Ramos (cell line): ENCODE data around the gene BCL2L2.
"Not testable (repeated sequence)": the region's sequence is repeated elsewhere in the genome, so short reads cannot be mapped to it uniquely, and the experiment has no call there.

Source experiments
- in situ Hi-C: fragments of 300-500 bp; cut with MboI; formaldehyde crosslinking; loops from one replicate; pipeline ENCODE4 v1.14.3; 2022; ENCODE audit warnings: low sequenced_read_pairs; ENCODE audit not compliant: unreplicated experiment

Gene BCL2L2, protein sequence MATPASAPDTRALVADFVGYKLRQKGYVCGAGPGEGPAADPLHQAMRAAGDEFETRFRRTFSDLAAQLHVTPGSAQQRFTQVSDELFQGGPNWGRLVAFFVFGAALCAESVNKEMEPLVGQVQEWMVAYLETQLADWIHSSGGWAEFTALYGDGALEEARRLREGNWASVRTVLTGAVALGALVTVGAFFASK

DNA sequence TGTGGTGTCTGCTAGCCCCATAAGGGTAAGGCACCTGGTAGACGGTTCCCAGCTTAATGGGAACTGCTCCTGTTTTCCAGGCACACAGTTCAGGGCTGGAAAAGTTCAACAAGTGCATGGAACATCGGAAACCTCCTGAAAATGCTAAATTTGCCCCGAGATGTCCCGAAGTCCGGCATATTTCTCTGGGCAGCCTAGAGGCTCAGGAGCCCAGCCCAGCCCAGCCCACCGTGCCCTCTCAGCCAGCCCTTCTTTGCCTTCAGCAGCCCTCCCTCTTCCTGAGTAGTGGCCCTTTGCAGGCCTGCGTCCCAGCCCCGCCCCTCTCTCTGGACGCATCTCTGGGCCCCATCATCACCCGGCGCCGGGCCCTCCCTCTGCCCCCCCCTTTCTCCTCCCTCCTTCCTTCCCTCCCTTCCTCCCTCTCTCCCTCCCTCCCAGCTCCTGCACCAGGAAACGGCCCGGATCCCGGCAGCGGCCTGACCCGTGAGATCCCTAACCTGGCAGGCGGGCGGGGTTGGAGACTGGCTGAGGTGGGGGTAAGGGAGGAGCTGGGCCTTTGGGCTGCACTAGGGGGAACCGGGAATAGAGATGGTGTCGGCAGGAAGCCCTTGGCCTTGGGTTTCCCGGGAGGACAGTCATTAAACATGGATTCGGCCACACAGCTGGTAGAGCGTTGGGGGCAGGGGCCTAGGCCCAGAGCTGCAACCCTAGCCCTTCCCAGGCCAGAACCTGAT is at the start of gene BCL2L2:
BCL2L2 (plus strand) TSS at position 422 of the 734 bp plus-strand sequence. CDS start 935 bp downstream, outside the sequence.
- in situ Hi-C loops: loop anchor here (10.0 to 25.0 kb wide), 2 partner anchors 258 to 856 kb away; partner anchors contain the start of genes AP1G2, IRF9 and REC8

DNA sequence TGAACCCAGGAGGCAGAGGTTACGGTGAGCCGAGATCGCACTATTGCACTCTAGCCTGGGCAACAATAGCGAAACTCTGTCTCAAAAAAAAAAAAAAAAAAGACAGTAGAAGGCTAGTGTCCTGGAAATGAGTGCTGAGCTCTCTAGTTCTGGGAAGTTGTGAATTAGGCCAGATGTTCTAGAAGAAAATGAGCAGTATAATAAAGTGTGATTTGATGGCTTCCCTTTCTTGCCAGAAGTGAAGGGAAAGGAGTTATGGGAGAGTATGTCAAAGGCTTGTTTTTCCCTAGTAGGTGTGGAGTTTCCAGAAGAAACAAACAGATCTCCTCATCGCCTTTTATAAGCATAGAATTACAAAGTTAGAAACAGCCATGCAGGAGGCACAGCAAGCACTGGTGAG is 48.4 kb upstream of the BCL2L2 start:
- in situ Hi-C loops: no loop called here

DNA sequence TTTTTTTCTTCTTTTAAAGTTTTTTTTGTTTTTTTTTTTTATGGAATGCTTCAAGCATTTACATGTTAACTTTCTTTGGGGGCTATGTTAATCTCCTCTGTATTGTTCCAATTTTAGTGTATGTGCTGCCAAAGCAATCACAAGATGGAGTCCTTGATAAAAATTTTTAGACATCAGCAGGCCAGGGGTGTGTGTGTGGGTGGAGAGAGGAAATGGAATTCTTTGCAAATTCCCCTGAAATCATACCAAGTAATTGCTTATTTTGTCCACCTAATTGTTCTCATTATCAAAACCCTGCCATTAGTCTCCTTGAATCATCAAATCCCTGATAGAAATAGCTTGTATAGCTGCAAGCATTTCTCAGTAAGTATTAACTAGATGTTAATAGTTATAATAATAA is 47.2 kb upstream of the BCL2L2 start:
- in situ Hi-C loops: no loop called here

DNA sequence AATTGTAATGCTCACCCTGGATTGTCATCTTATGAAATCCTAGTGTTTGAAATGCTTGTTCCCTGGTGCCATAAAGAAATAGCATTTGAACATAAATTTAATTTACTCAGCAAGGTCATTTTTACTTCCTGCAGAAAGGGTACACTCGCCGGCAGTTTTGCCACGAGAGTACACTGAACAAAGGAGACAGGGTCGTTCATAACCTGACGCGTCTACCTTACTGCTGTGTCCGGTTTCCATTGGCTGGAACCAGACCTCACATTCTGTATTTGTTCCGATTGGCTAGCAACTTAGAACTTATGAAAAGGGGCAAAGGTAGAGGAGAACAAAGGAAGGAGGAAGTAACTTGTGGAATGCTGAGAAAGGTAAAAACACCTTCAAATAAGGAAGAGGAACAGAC is 45.8 kb upstream of the BCL2L2 start:
- in situ Hi-C loops: loop anchor here (10.0 kb wide), 1 partner anchor 114 kb away; the partner anchor contains the start of genes CMTM5 and IL25

DNA sequence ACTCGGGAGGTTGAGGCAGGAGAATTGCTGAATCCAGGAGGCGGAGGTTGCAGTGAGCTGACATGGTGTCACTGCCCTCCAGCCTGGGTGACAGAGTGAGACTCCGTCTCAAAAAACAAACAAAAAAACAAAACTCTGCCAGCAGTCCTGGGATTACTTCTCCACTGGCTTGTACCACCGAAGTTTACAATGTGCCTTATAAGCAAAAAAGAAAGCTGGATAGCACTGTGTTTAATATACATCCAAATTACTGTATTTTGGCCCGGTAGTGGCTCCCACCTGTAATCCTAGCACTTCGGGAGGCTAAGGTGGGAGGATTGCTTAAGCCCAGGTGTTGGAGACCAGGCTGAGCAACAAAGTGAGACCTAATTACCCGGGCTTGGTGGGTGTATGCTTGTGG is 37.4 kb upstream of the BCL2L2 start:
- in situ Hi-C loops: loop anchor here (10.0 kb wide), 1 partner anchor 106 kb away; the partner anchor contains the start of genes CMTM5 and IL25

DNA sequence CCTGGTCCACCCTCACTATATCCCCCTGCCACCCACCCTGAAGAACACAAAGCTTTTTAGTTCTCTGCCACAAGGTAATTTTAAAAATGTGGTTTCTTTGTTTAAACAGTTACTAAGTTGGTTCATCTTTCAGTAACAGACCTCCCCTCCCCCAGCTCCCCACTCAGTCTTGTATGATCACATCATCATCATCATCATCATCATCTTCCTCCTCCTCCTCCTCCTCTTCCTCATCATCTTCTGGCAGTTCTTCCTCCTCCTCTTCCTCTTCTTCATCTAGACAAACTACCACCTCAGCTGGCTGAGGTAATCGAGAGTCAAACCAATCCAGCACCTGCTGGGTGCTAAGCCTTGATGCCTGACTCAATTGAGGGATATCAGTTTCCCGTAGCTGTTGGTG is 31.2 kb upstream of the BCL2L2 start:
- in situ Hi-C loops: no loop called here

DNA sequence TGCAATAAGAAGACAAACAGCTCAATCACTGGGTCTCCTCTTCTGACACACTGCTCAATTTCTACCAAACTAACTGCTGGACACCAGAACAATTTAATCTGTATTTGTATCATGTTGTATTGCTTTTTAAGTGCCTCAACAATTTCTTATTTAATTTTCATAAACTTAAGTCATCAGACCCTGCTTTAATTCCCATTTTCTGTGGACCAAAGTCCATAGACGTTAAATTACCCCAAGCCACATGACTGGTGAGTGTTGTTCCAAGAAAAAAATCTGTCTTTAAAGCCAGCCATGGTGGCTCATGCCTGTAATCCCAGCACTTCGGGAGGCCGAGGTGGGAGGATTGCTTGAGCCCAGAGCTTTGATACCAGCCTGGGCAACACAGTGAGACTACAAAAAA is 29.4 kb upstream of the BCL2L2 start:
- in situ Hi-C loops: no loop called here

DNA sequence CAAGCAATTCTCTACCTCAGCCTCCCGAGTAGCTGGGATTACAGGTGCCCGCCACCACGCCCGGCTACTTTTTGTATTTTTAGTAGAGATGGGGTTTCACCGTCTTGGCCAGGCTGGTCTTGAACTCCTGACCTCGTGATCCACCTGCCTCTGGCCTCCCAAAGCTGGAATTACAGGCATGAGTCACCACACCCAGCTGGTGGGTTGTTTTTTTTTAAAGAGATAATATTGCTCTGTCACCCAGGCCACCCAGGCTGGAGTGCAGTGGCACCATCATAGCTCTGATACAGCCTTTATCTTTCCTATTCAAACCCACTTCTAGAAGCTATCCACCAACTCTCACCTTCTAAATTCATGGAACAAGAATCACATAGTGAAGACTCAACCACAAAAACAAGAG is 28.7 kb upstream of the BCL2L2 start:
- in situ Hi-C loops: not testable (repeated sequence)

DNA sequence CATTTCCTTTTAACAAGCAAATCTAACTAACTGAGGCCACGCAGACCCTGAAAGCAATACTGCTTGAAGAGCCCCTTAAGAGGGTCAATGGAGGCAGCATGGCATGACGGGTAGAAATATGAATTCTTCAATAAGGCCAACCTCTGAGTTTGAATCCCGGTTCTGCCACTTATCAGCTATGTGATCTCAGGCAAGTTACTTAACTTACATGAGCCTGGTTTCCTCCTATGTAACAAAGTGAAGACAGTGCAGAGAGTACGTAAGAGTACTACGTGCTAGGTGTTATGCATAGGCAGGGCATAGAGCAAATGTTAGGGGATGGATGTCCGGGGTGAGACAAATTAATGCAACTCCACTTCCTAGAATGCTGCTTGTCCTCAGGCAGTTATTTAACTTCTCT is 25.4 kb upstream of the BCL2L2 start:
- in situ Hi-C loops: no loop called here

DNA sequence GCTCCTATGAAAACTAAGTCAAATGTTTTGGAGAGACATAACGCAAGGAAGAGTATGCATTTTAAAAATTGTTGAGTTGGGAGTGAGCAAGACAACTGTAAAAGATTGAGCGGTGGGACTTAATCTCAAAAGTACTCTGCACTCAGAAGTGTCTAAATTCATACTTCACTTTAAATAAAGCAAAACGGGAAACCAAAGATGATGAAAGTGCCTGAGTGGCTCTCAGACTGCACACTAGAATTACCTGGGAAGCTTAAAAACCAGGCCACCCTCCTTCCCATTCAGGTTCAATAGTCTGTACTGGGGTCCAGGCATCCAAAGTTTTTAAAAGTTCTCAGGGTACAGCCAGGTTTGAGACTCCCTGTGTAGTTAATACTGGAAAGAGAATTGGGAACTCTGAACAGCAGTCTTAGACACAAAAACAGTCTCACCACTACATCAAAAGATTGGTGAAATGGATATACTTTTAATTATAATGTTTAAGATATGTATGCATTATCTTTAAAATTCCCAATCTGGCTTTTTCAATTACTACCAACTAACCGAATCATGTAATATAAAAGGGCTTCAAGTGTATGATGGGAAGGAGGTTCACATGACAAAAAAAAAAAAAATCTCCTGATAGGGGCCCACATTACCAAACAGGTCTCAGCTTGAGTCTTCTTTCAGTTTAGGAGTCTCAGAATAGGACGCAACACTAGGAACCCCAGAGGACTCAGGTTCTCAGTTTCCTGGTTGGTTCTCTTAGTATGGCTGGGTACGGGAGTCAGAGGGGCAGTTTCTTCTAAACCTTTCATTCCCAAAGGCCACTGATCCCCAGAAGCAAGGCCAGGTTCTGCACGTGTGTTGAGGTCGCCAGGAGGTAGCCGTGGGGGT is 21.7 kb upstream of the BCL2L2 start:
- in situ Hi-C loops: no loop called here

DNA sequence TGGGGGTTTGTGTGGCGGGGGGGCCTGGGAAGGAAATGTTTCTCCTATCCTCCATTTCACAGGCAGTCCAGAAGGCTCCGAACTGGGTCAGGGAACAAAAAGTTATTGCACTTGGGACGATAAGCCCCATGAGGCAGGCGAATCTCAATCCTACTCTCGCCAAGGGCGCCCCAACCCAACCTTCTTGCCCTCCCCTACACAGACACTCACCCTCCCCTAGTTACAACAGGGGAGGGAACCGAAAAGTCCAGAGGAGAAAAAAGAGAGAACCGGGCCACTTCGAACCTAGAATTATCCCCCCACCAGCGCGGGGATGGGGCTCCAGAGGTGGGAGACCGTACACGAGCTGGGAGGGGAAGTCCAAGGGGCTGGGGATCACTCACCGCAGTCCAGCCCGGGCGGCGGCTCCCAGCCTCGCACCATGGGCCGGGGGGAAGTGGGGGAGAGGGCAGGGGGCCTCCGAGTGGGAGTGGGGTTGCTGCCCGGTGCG is 21.1 kb upstream of the BCL2L2 start:
- in situ Hi-C loops: no loop called here

DNA sequence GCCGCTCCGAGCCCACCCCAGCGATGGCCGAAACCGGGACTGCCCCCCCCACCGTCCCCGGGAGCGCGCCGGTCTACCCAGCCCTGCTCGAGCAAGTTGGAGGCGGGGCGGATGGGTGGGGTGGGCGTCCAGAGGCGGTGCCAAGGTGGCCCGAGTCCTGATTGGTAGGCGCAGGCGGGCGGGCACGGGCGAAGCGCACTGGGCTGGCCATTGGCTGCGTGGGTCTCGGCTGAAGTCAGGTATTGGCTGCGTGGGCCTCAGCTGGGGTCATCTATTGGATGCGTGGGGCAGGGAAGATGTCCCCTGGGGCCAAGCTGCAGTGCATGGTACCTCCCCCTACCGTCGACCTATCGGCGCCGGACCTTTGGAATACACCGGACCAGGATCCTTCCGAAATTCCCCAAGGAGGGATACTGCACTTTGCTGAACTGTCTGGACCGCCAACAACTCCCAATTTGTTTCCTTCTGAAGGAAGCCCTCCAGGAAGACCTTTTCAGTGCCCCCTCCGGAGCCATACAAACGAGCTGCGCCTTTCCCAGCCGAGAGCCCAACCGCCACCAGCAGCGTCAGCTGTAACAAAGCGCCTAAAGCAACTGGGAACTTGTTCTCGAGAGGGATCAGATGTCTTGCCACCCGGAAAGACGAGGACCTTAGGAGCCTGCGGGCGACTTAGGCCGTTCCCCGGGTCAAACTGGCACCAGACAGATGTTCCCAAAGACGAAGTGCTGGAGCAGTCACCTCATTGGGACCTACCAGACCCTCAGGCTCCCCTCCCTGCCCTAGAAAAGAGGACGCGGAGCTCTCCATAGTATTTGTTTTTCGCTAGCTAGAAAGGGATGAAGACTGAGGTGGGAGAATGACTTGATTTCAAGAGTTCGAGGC is 20.4 kb upstream of the BCL2L2 start, which contains the start of gene HOMEZ:
HOMEZ (minus strand) TSS at position 113 of the 882 bp plus-strand sequence. CDS start 180 bp downstream, outside the sequence.
- in situ Hi-C loops: no loop called here

DNA sequence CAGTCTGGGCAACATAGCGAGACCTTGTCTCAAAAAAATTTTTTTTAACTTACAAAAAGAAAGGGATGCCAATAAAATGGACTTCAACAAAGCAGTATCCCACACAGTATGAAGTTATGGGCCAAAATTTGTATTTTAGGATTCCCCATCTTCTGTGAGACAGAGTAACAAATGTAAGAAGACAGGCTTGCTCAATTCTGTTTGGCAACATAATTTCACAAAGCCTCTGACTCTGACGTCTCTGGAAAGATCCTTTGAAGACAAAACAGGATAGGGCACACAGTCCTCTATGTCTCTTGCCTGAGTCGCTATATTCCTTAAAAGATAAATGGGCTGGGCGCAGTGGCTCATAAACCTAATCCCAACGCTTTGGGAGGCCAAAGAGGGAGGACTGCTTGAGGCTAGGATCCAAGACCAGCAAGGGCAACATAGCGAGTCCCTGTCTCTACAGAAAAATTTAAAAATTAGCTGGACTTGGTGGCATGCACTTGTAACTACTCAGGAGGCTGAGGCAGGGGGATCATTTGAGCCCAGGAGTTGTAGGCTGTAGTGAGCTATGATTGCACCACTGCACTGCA is 19.6 kb upstream of the BCL2L2 start:
- in situ Hi-C loops: no loop called here

DNA sequence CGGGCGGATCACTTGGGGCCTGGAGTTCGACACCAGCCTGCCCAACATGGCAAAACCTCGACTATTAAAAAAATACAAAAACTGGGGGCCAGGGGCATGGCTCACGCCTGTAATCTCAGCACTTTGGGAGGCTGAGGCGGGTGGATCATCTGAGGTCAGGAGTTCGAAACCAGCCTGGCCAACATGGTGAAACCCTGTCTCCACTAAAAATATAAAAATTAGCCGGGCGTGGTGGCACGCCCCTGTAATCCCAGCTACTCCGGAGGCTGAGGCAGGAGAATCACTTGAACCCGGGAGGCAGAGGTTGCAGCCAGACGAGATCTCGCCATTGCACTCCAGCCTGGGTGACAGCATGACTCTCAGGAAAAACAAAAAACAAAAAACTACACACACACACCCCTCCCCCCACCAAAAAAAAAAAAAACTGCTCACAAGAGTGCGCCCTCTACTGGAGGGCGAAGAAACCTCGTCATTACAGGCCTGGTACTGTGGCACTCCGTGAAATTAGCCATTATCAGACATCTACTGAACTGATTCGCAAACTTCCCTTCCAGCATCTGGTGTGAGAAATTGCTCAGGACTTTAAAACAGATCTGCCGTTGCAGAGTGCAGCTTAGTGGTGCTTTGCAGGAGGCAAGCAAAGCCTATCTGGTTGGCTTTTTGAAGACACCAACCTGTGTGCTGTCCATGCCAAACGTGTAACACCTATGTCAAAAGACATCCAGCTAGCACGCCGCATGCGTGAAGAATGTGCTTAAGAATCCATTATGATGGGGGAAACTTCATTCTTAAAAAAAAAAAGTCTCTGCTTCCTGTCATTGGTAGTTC is 11.7 kb upstream of the BCL2L2 start:
- in situ Hi-C loops: no loop called here

DNA sequence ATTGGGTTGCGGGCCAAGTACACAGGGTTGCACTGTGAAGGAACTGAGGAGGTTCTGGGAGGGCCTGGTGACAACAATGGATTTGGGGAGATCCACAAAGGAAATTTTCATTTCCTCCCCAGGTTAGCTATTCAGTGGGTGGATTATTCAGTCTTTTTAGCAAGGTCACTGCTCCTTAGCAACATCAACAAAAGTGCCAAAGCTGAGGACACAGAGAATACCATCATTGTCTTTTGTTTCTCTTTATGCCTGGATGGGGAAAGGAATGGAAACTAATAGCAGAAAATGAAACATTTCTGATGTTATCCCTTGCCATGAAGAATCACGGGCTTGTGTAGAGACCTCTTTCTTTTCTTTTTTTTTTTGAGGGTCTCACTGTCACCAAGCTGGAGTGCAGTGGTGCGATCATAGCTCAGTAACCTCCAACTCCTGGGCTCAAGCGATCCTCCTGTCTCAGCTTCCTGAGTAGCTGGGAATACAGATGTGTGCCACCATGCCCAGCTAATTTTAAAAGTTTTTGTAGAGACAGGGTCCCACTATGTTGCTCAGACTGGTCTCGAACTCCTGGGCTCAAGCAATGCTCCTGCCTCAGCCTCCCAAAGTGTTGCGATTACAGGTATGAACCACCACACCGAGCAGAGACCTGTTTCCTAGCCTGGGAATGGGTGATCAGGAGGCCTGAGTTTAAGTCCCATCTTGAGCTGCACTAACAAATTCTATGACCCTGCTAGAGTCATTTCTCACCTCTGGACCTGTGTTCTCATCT is 10.4 kb upstream of the BCL2L2 start:
- in situ Hi-C loops: no loop called here

DNA sequence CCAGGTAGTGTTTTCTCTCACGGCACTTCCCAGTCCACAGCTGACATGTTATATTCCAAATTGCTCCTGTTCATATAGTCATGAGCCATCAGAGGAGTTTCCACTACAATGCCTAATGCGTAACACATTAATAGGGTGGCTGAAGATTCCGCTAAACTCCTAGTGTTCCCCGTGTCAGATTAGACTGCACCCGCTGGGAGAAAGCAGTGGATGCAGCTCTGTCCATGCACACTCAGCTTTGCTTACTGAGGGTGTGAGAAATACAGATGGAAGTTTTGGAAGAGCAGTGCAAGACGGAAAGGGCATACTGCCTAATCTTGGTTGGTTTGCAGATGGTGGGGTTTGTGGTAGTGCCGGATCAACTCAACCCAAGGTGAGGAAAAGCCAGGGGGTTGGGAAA is 9.5 kb upstream of the BCL2L2 start:
- in situ Hi-C loops: no loop called here

DNA sequence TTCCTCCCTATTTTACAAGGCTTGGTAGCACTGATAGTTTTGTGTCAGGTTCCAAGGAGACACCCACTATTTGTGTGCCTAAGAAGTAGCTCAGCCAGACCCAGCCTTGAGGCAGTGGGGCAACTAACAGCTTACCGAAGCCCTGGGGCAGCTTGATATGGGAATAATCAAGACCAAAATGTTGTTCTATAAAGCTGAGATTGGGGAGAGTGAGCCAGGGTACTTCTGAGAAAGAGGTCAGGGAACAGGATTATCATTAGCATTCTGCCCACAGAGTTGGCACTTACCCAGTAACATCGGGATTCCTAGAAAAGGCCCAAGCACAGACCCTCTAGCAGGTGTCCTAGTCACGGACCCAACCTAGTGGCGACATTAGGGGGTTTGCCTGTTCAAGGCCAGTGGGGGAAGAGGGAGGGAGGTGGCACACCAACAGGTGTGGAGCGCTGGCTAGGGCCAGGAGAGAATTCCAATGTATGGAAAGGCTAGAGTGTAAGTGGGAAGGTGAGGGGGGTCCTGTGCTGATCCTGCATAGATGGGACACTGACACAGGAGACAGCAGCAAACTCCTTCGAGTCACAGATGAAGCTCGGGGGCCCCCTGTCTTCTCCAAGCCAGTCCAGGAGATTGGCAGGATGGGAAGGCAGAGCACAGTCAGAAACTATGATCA is 8.9 kb upstream of the BCL2L2 start:
- in situ Hi-C loops: no loop called here
